Activated naive CD4-positive, alpha-beta T cell treated with anti-CD3 and anti-CD28 coated beads, Interleukin-2, amount 50 U/mL, for 72 hours (primary cell): ENCODE measurements around the gene KDM6A. TPM values are rescaled to one million over a fixed set of nuclear protein-coding genes. Genes with fewer than 3 reads are reported as not detected.
"Not testable (repeated sequence)": the region's sequence is repeated elsewhere in the genome, so short reads cannot be mapped to it uniquely, and the experiment has no call there.

Source experiments
- ATAC-seq, 2 donors: fragments of 150-1000 bp; cut with Tn5 transposase; 2 replicates each; pipeline ENCODE4 v1.10.0; 2021; ENCODE audit warnings: mild to moderate bottlenecking in 2 of 2, moderate library complexity in 2 of 2
- DNase-seq, 2 donors: peaks; one replicate each; pipeline ENCODE4 v3.0.0; 2021 to 2022; ENCODE audit warnings: low spot score in 2 of 2
- H3K27ac Mint-ChIP-seq, 2 donors: one replicate each; pipeline ENCODE4 v1.8.0; 2022; ENCODE audit warnings: mild to moderate bottlenecking in 2 of 2, mixed read lengths in 2 of 2
- H3K36me3 Mint-ChIP-seq, 2 donors: one replicate each; pipeline ENCODE4 v1.8.0; 2022; ENCODE audit warnings: mixed read lengths in 2 of 2
- H3K9me3 Mint-ChIP-seq, 2 donors: one replicate each; pipeline ENCODE4 v1.8.0; 2022; ENCODE audit warnings: mixed read lengths in 2 of 2
- total RNA-seq, 2 donors: library from RNA; stranded (reverse); gene quantifications; one replicate each; pipeline ENCODE4 v1.2.3, GENCODE V29; 2022

Gene KDM6A
- total RNA-seq, 2 donors from 2014 or later: 20.1 to 24.8 TPM

DNA sequence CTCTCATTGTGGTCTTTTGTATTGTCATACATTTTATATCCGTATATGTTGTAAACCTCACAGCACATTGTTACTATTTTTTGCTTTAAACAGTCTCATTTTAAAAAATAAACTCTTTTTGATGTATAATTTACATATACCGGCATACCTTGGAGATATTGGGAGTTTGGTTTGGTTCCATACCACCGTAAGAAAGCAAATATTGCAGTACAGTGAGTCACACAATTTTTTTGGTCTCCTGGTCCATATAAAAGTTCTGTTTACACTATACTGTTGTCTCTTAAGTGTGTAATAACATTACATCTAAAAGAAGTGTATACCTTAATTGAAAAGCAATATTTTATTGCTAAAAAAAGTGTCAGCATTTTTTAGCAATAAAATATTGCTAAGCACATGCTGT, 70.0 kb downstream of the KDM6A start:
- Mint-ChIP-seq H3K36me3 (peaks cover 0 to 15% of the 10 kb centered on the region in 2 donors), H3K27ac (no peak overlapping the region), H3K9me3 (no peaks in the 10 kb centered on the region)
- ATAC-seq: no peak
- no peak for DNase-seq

DNA sequence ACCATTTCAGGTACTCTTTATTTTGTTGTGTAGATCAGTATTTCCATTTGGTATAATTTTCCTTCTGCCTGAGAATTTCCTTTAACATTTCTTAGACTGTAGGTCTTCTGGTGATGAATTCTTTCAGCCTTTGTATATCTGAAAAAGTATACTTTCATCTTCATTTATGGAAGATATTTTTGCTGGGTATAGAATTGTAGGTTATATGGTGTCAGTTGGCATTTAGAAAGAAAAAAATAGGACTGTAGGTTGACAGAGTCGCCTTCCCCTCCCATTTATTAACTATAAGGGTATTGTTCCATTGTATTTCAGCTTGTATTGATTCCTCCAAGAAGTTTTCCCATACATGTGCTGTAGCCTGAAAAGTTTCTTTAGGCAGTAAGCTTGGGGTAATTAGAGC, 71.9 kb downstream of the KDM6A start:
- no peaks in the 10 kb centered on the region for H3K9me3 Mint-ChIP-seq
- peaks cover 0 to 6% of the 10 kb centered on the region in 2 donors for H3K36me3 Mint-ChIP-seq
- no peak overlapping the region for H3K27ac Mint-ChIP-seq
- no peak for ATAC-seq
- no peak for DNase-seq

DNA sequence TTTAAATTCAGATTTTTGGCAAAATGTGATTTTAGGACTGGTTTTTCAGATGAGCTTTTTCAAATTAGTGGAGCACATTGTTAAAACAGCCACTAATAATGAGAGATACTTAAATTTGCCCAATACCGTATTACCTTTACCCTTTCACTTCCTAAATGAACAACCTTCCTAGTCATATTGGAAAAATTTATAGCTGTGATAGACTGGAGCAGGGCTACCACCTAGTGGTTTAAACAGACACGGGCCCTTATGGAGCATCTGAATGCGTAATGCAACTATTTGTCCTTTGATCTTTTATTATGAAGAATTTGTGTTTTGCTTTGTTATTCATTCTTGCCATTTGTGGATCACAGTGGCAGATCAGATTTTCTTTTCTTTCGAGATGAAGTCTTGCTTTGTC, 72.7 kb downstream of the KDM6A start:
- H3K36me3 Mint-ChIP-seq: peaks cover 0 to 6% of the 10 kb centered on the region in 2 donors
- H3K9me3 Mint-ChIP-seq: no peaks in the 10 kb centered on the region
- ATAC-seq (peak; percentile 58 to 66), DNase-seq (no peak)
- no peak overlapping the region for H3K27ac Mint-ChIP-seq

GRCh38 chrX:44946771-44947170, 73.8 kb downstream of the KDM6A start:
- peak overlapping the region in 1 of 2 donors; percentile 77 for H3K27ac Mint-ChIP-seq
- ATAC-seq: no peak
- no peaks in the 10 kb centered on the region for H3K9me3 Mint-ChIP-seq
- peaks cover 0 to 6% of the 10 kb centered on the region in 2 donors for H3K36me3 Mint-ChIP-seq
- no peak for DNase-seq

GRCh38 chrX:44947995-44948394, 75.0 kb downstream of the KDM6A start:
- Mint-ChIP-seq H3K36me3 (no peaks in the 10 kb centered on the region), H3K9me3 (no peaks in the 10 kb centered on the region), H3K27ac (no peak overlapping the region)
- no peak for ATAC-seq
- DNase-seq: no peak

DNA sequence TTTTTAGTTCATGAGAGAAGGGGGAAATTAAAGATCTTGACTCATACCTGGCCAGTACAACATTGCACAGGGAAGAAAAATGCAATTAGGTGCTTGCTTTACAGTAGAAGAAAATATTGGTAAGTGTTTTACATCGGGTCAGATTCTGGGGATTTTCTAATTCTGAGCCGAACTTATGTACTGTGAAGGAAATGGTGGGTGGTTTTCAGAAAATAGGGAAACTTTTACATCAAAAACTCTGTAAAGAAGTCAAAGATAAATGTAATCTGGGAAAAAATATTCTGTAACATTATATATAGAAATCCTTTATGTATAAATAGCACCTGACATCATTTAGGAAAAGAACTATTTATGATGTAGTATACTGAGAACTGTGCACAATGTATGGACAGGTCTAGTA, 75.4 kb downstream of the KDM6A start:
- DNase-seq (no peak), ATAC-seq (no peak)
- Mint-ChIP-seq H3K27ac (no peak overlapping the region), H3K9me3 (no peaks in the 10 kb centered on the region), H3K36me3 (no peaks in the 10 kb centered on the region)

GRCh38 chrX:44949125-44949524, 76.1 kb downstream of the KDM6A start:
- Mint-ChIP-seq H3K36me3 (no peaks in the 10 kb centered on the region), H3K27ac (no peak overlapping the region), H3K9me3 (no peaks in the 10 kb centered on the region)
- no peak for DNase-seq
- ATAC-seq: no peak

- DNase-seq, ATAC-seq, H3K9me3 Mint-ChIP-seq, H3K36me3 Mint-ChIP-seq, H3K27ac Mint-ChIP-seq: not testable (repeated sequence)
Observed at GRCh38 chrX:44950471-44951366, 77.7 kb downstream of the KDM6A start.

- H3K27ac Mint-ChIP-seq: peak overlapping the region in 1 of 2 donors; percentile 48
- no peak for DNase-seq
- H3K36me3 Mint-ChIP-seq: no peaks in the 10 kb centered on the region
- H3K9me3 Mint-ChIP-seq: no peaks in the 10 kb centered on the region
- no peak for ATAC-seq
Observed at GRCh38 chrX:44951572-44952067, 78.6 kb downstream of the KDM6A start.

GRCh38 chrX:44952329-44953027, 79.5 kb downstream of the KDM6A start:
- no peak for ATAC-seq
- H3K9me3 Mint-ChIP-seq: no peaks in the 10 kb centered on the region
- no peaks in the 10 kb centered on the region for H3K36me3 Mint-ChIP-seq
- no peak overlapping the region for H3K27ac Mint-ChIP-seq
- no peak for DNase-seq

DNA sequence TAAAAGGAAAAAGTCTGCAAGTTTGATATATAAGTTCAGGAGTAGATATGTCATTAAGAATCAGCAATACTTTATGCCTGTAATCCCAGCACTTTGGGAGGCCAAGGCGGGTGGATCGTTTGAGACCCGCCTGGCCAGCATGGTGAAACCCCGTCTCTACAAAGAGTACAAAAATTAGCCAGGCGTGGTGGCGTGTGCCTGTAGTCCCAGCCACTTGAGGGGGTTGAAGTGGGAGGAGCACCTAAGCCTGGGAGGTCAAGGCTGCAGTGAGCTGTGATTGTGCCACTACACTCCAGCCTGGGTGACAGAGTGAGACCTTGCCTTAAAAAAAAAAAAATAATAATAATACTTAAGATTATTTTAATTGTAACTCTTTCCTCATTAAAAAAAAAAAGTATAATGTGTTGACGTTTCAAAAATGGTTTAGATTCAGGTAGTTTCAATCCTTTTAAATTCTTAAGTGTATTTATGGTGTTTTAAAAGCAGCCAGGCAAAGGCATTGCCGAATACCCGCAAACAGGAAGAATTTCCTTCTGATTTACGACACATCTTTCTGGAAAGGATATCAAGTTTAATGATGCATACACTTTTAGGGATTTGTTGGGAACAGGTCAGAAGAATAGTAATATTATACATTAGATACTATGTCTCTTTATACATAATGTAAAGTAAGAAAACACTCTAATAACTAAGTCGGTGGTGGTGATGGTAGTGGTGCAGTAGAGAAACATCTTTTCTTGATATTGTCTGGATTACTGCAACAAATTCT, 80.9 kb downstream of the KDM6A start:
- DNase-seq (no peak), ATAC-seq (no peak)
- Mint-ChIP-seq H3K27ac (no peak overlapping the region), H3K36me3 (no peaks in the 10 kb centered on the region), H3K9me3 (no peaks in the 10 kb centered on the region)

DNA sequence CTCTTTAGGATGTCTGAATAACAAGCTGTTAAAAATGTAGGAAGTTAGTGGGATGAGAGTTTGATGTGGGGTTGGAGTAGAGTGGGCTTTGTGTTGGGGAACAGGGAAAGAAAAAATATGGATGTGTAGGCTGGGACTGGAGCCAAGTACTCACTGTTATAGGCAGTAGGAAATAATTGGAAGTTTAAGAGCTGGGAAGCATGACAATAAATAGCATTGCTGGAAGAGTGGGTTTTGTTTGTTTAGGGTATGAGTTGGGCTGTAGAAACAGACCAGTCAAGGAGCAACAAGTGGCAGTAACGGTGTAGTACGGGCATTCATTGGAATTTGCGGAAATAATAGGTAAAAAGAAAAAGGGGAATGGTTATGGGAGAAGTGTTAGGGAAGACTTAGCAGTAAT, 81.6 kb downstream of the KDM6A start:
- Mint-ChIP-seq H3K36me3 (no peaks in the 10 kb centered on the region), H3K27ac (no peak overlapping the region), H3K9me3 (no peaks in the 10 kb centered on the region)
- ATAC-seq (no peak), DNase-seq (no peak)

- H3K36me3 Mint-ChIP-seq: no peaks in the 10 kb centered on the region
- ATAC-seq: no peak
- DNase-seq: no peak
- H3K27ac Mint-ChIP-seq: no peak overlapping the region
- no peaks in the 10 kb centered on the region for H3K9me3 Mint-ChIP-seq
Observed at GRCh38 chrX:44957848-44958247, 84.9 kb downstream of the KDM6A start.

- ATAC-seq (no peak), DNase-seq (no peak)
- Mint-ChIP-seq H3K9me3 (peaks cover 0 to 3% of the 10 kb centered on the region in 2 donors), H3K27ac (no peak overlapping the region), H3K36me3 (peaks cover 3 to 6% of the 10 kb centered on the region in 2 donors)
Observed at GRCh38 chrX:44958480-44958879, 85.5 kb downstream of the KDM6A start.

DNA sequence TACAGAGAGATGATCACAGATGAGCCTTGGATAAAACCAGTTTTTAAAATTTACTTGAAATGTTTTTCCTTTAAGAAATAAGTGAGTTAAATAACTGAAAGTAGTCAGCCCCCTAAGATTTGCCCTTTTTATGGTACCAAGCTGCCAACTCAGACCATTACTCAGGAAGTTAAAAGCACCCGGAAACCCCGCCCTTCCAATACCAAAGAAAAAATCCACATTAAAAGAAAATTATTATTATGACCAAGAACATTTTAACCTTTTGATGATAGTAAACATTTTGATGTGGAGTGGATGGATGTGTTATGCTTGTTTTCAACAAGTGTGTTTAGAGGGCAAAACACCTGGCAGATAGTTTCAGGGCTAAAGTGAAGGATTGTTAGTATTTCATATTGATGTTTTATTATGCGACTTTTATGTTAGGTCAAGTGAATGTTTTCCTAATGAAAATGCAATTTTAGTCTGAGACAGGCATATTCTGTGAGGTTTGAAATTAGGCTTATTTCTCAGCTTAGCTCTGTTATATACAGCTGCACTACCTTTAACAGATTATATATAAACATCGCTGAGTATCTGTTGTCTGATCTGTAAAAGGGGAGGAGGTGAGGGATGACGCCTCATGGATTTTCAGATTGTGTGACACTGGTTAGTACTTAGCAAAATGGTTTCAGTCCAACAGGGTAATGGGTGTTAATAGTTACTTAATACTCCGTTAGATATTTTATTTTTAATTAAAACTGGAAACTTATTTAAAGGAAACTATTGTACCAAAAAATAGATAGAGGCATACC, 89.0 kb downstream of the KDM6A start:
- ATAC-seq (no peak), DNase-seq (no peak)
- peak overlapping the region in 1 of 2 donors; percentile 87 for H3K27ac Mint-ChIP-seq
- H3K9me3 Mint-ChIP-seq: peaks cover 3 to 12% of the 10 kb centered on the region in 2 donors
- peaks cover 13 to 26% of the 10 kb centered on the region in 2 donors for H3K36me3 Mint-ChIP-seq

- no peak for ATAC-seq
- H3K27ac Mint-ChIP-seq: peak overlapping the region in 1 of 2 donors; percentile 83
Observed at GRCh38 chrX:44962944-44963343, 90.0 kb downstream of the KDM6A start.

More at GRCh38 chrX:44962944-44963343, 90.0 kb downstream of the KDM6A start:
- Mint-ChIP-seq H3K9me3 (peaks cover 3 to 12% of the 10 kb centered on the region in 2 donors), H3K36me3 (peaks cover 13 to 35% of the 10 kb centered on the region in 2 donors)
- no peak for DNase-seq
